Choroid plexus epithelial cell (primary cell): Measurements from ENCODE around the gene ATP1A3.
A peak's percentile ranks its signal among the peaks of the same experiment; 100 is the strongest.

ENCODE experiments used
- DNase-seq: peaks from one replicate; pipeline ENCODE4 v3.0.0-alpha.2; 2010; ENCODE audit warnings: low read depth
- H3K4me3 ChIP-seq: 2 replicates; pipeline ENCODE4 v1.5.1; 2011; ENCODE audit warnings: low read depth, mild to moderate bottlenecking, control low read depth, low read length, moderate library complexity
- CTCF ChIP-seq: conservative IDR thresholded peaks from 2 replicates; pipeline ENCODE4 v1.5.1; 2011; ENCODE audit warnings: low read depth, mild to moderate bottlenecking, control low read depth, inconsistent platforms, low read length, moderate library complexity

Gene ATP1A3

GRCh38 chr19:42006569-42006968 lies 12.5 kb upstream of the ATP1A3 start:
- no peak overlapping the region for H3K4me3 ChIP-seq
- no peak for DNase-seq
- TF ChIP-seq CTCF, result no peak

GRCh38 chr19:42005504-42005903 lies 11.5 kb upstream of the ATP1A3 start:
- no peak for DNase-seq
- TF ChIP-seq CTCF, result no peak
- no peak overlapping the region for H3K4me3 ChIP-seq

GRCh38 chr19:42003506-42004294 lies 9.7 kb upstream of the ATP1A3 start:
- DNase-seq, result no peak
- no peak overlapping the region for H3K4me3 ChIP-seq
- no peak for TF ChIP-seq CTCF

- DNase-seq, result no peak
These were observed 5.8 kb upstream of the ATP1A3 start for GRCh38 chr19:41999878-42000208.

GRCh38 chr19:41999071-41999877 lies 5.2 kb upstream of the ATP1A3 start:
- no peak for DNase-seq
- H3K4me3 ChIP-seq, result no peak overlapping the region

More at GRCh38 chr19:41999878-42000208, 5.8 kb upstream of the ATP1A3 start:
- no peak for TF ChIP-seq CTCF
- H3K4me3 ChIP-seq, result no peak overlapping the region

GRCh38 chr19:41998246-41999020 lies 4.4 kb upstream of the ATP1A3 start:
- peak; percentile 73 for TF ChIP-seq CTCF
- no peak overlapping the region for H3K4me3 ChIP-seq
- peak; percentile 53 for DNase-seq

More at GRCh38 chr19:41999071-41999877, 5.2 kb upstream of the ATP1A3 start:
- TF ChIP-seq CTCF, result no peak
